ENCODE measurements around the gene GLRX. TPM values are rescaled to one million over a fixed set of nuclear protein-coding genes. Genes with fewer than 3 reads are reported as not detected.
"Not testable (repeated sequence)": the region's sequence is repeated elsewhere in the genome, so short reads cannot be mapped to it uniquely, and the experiment has no call there.

Gene GLRX
- 10 to 100 TPM; 21.0 to 31.5 TPM for total RNA-seq

GRCh38 chr5:95822542-95823181 is at the start of gene GLRX:
TSS of gene GLRX (minus strand) at chr5:95822726. CDS start at chr5:95822662, 64 bp downstream.
- POLR2A ChIA-PET, result no interaction called here
- peaks cover 62% of the 10 kb centered on the region for H3K4me1 Mint-ChIP-seq
- no peaks in the 10 kb centered on the region for H3K9me3 Mint-ChIP-seq (ENCODE audit: low read depth)
- H3K4me3 Mint-ChIP-seq, result peak within 1 kb of the TSS; percentile 92
- no peaks in the 10 kb centered on the region for H3K36me3 Mint-ChIP-seq (ENCODE audit: low read depth)
- no peaks in the 10 kb centered on the region for H3K27me3 Mint-ChIP-seq
- DNase-seq (peak; percentile 68), ATAC-seq (peak; percentile 18)
- CTCF ChIA-PET, result interaction anchor here (0.7 to 11.1 kb wide), 12 partner anchors 8 to 191 kb away, joined by 3 to 89 read pairs (median 6); no protein-coding TSS in a partner anchor
- H3K27ac Mint-ChIP-seq, result peak within 1 kb of the TSS; percentile 92
- intact Hi-C loops (cut with DNase I, micrococcal nuclease), result loop anchor here (1.0 to 5.0 kb wide), 9 partner anchors 12 to 1065 kb away; partner anchors contain the start of genes RFESD (in 2 of the 2), ARSK (in 1 of the 2) and SKIC3 (in 1 of the 2)

- Mint-ChIP-seq H3K27me3 (no peaks in the 10 kb centered on the region), H3K27ac (peak overlapping the region; percentile 98), H3K4me1 (peaks cover 55% of the 10 kb centered on the region), H3K36me3 (ENCODE audit: low read depth) (peaks cover 3% of the 10 kb centered on the region), H3K4me3 (no peak overlapping the region), H3K9me3 (ENCODE audit: low read depth) (peaks cover 3% of the 10 kb centered on the region)
- CTCF ChIA-PET, result interaction anchor here (0.5 to 3.3 kb wide), 6 partner anchors 12 to 472 kb away, joined by 3 to 17 read pairs (median 4); no protein-coding TSS in a partner anchor
- ATAC-seq (no peak), DNase-seq (no peak)
- POLR2A ChIA-PET, result interaction anchor here (0.6 to 2.5 kb wide), 3 partner anchors 9 to 208 kb away, joined by 3 to 8 read pairs (median 4); no protein-coding TSS in a partner anchor
- intact Hi-C loops (cut with DNase I, micrococcal nuclease), result loop anchor here (2.0 to 5.0 kb wide), 6 partner anchors 48 to 1096 kb away; partner anchors contain the start of gene GLRX (in 1 of the 2)
Measured at GRCh38 chr5:95871146-95871806, 48.8 kb upstream of the GLRX start.

GRCh38 chr5:95870105-95870672 is 47.7 kb upstream of the GLRX start:
- intact Hi-C loops (cut with DNase I, micrococcal nuclease), result loop anchor here (1.0 to 5.0 kb wide), 12 partner anchors 8 to 1097 kb away; partner anchors contain the start of genes CAST (in 1 of the 2) and GLRX (in 1 of the 2)
- peak overlapping the region; percentile 63 for H3K4me3 Mint-ChIP-seq
- ChIA-PET POLR2A (interaction anchor here (0.5 to 2.5 kb wide), 7 partner anchors 8 to 792 kb away, joined by 3 to 8 read pairs (median 3); partner anchors contain the start of genes CAST and RFESD), CTCF (interaction anchor here (0.8 to 3.3 kb wide), 9 partner anchors 9 to 833 kb away, joined by 3 to 17 read pairs (median 5); no protein-coding TSS in a partner anchor)
- H3K4me1 Mint-ChIP-seq, result peaks cover 62% of the 10 kb centered on the region
- peak overlapping the region; percentile 98 for H3K27ac Mint-ChIP-seq
- H3K36me3 Mint-ChIP-seq (ENCODE audit: low read depth), result peaks cover 3% of the 10 kb centered on the region
- peaks cover 3% of the 10 kb centered on the region for H3K9me3 Mint-ChIP-seq (ENCODE audit: low read depth)
- H3K27me3 Mint-ChIP-seq, result no peaks in the 10 kb centered on the region
- peak; percentile 70 for DNase-seq
- peak; percentile 78 for ATAC-seq

GRCh38 chr5:95869173-95869855 is 46.8 kb upstream of the GLRX start:
- H3K9me3 Mint-ChIP-seq (ENCODE audit: low read depth); H3K27me3 Mint-ChIP-seq; H3K36me3 Mint-ChIP-seq (ENCODE audit: low read depth): not testable (repeated sequence)
- ChIA-PET CTCF (interaction anchor here (0.6 to 3.3 kb wide), 9 partner anchors 8 to 476 kb away, joined by 3 to 17 read pairs (median 3); no protein-coding TSS in a partner anchor), POLR2A (interaction anchor here (1.0 to 2.5 kb wide), 5 partner anchors 7 to 246 kb away, joined by 3 to 8 read pairs (median 4); partner anchors contain the start of gene RFESD)
- intact Hi-C loops (cut with DNase I, micrococcal nuclease), result loop anchor here in 1 of 2 experiments (10.0 kb wide), 1 partner anchor 945 kb away; no protein-coding TSS in a partner anchor
- peak overlapping the region; percentile 43 for H3K4me3 Mint-ChIP-seq
- peaks cover 69% of the 10 kb centered on the region for H3K4me1 Mint-ChIP-seq
- ATAC-seq (peak; percentile 44), DNase-seq (peak; percentile 83)
- H3K27ac Mint-ChIP-seq, result peak overlapping the region; percentile 75

- no peaks in the 10 kb centered on the region for H3K27me3 Mint-ChIP-seq
- peaks cover 3% of the 10 kb centered on the region for H3K36me3 Mint-ChIP-seq (ENCODE audit: low read depth)
- H3K4me3 Mint-ChIP-seq, result no peak overlapping the region
- POLR2A ChIA-PET, result interaction anchor here (0.6 kb wide), 1 partner anchor 592 kb away, joined by 6 read pairs; no protein-coding TSS in a partner anchor
- peaks cover 3% of the 10 kb centered on the region for H3K9me3 Mint-ChIP-seq (ENCODE audit: low read depth)
- DNase-seq, result no peak
- intact Hi-C loops (cut with DNase I, micrococcal nuclease), result loop anchor here in 1 of 2 experiments (10.0 kb wide), 1 partner anchor 947 kb away; no protein-coding TSS in a partner anchor
- H3K27ac Mint-ChIP-seq, result peak overlapping the region; percentile 75
- no peak for ATAC-seq
- CTCF ChIA-PET, result interaction anchor here (0.6 to 2.5 kb wide), 2 partner anchors 11 to 222 kb away, joined by 3 to 8 read pairs; no protein-coding TSS in a partner anchor
- H3K4me1 Mint-ChIP-seq, result peaks cover 74% of the 10 kb centered on the region
Measured at GRCh38 chr5:95868136-95868535, 45.6 kb upstream of the GLRX start.

GRCh38 chr5:95866435-95867040 is 44.0 kb upstream of the GLRX start:
- intact Hi-C loops (cut with DNase I, micrococcal nuclease), result loop anchor here in 1 of 2 experiments (10.0 kb wide), 1 partner anchor 948 kb away; no protein-coding TSS in a partner anchor
- POLR2A ChIA-PET, result no interaction called here
- CTCF ChIA-PET, result interaction anchor here (0.7 to 1.1 kb wide), 3 partner anchors 9 to 729 kb away, joined by 3 read pairs; no protein-coding TSS in a partner anchor
- Mint-ChIP-seq H3K27ac (peak overlapping the region; percentile 58), H3K27me3 (no peaks in the 10 kb centered on the region), H3K36me3 (ENCODE audit: low read depth) (peaks cover 3% of the 10 kb centered on the region), H3K9me3 (ENCODE audit: low read depth) (peaks cover 3% of the 10 kb centered on the region), H3K4me1 (peaks cover 83% of the 10 kb centered on the region), H3K4me3 (no peak overlapping the region)
- no peak for ATAC-seq
- DNase-seq, result no peak

GRCh38 chr5:95864944-95865504 is 42.5 kb upstream of the GLRX start:
- CTCF ChIA-PET, result interaction anchor here (0.6 to 2.0 kb wide), 4 partner anchors 17 to 1380 kb away, joined by 3 to 6 read pairs (median 4); no protein-coding TSS in a partner anchor

GRCh38 chr5:95864456-95864855 is 41.9 kb upstream of the GLRX start:
- CTCF ChIA-PET, result interaction anchor here (0.6 to 2.0 kb wide), 3 partner anchors 17 to 472 kb away, joined by 3 to 6 read pairs (median 6); no protein-coding TSS in a partner anchor
- intact Hi-C loops (cut with DNase I, micrococcal nuclease), result loop anchor here in 1 of 2 experiments (10.0 kb wide), 1 partner anchor 950 kb away; no protein-coding TSS in a partner anchor

More at GRCh38 chr5:95864944-95865504, 42.5 kb upstream of the GLRX start:
- Mint-ChIP-seq H3K27me3 (no peaks in the 10 kb centered on the region), H3K36me3 (ENCODE audit: low read depth) (peaks cover 3% of the 10 kb centered on the region), H3K9me3 (ENCODE audit: low read depth) (peaks cover 3% of the 10 kb centered on the region), H3K27ac (peak overlapping the region; percentile 68), H3K4me3 (no peak overlapping the region), H3K4me1 (peaks cover 81% of the 10 kb centered on the region)
- POLR2A ChIA-PET, result interaction anchor here (0.6 kb wide), 1 partner anchor 50 kb away, joined by 3 read pairs; no protein-coding TSS in a partner anchor
- no peak for DNase-seq
- intact Hi-C loops (cut with DNase I, micrococcal nuclease), result loop anchor here in 1 of 2 experiments (10.0 kb wide), 1 partner anchor 950 kb away; no protein-coding TSS in a partner anchor
- no peak for ATAC-seq

GRCh38 chr5:95863383-95863757 is 40.8 kb upstream of the GLRX start:
- ChIA-PET POLR2A (no interaction called here), CTCF (interaction anchor here (0.9 to 2.0 kb wide), 2 partner anchors 9 to 473 kb away, joined by 3 to 6 read pairs; no protein-coding TSS in a partner anchor)
- H3K4me3 Mint-ChIP-seq, result no peak overlapping the region
- intact Hi-C loops (cut with DNase I, micrococcal nuclease), result loop anchor here in 1 of 2 experiments (10.0 kb wide), 1 partner anchor 951 kb away; no protein-coding TSS in a partner anchor
- peaks cover 83% of the 10 kb centered on the region for H3K4me1 Mint-ChIP-seq
- no peaks in the 10 kb centered on the region for H3K27me3 Mint-ChIP-seq
- no peak for ATAC-seq
- H3K27ac Mint-ChIP-seq, result peak overlapping the region; percentile 89
- DNase-seq, result no peak
- H3K9me3 Mint-ChIP-seq (ENCODE audit: low read depth), result peaks cover 1% of the 10 kb centered on the region
- H3K36me3 Mint-ChIP-seq (ENCODE audit: low read depth), result peaks cover 3% of the 10 kb centered on the region

More at GRCh38 chr5:95864456-95864855, 41.9 kb upstream of the GLRX start:
- no peak for ATAC-seq
- H3K27me3 Mint-ChIP-seq, result no peaks in the 10 kb centered on the region
- H3K36me3 Mint-ChIP-seq (ENCODE audit: low read depth), result peaks cover 3% of the 10 kb centered on the region
- no peak overlapping the region for H3K4me3 Mint-ChIP-seq
- H3K4me1 Mint-ChIP-seq, result peaks cover 83% of the 10 kb centered on the region
- DNase-seq, result no peak
- no peak overlapping the region for H3K27ac Mint-ChIP-seq
- H3K9me3 Mint-ChIP-seq (ENCODE audit: low read depth), result peaks cover 3% of the 10 kb centered on the region
- POLR2A ChIA-PET, result interaction anchor here (0.6 kb wide), 1 partner anchor 50 kb away, joined by 3 read pairs; no protein-coding TSS in a partner anchor
